HG03571 (cell line): Measurements from ENCODE around the gene PTCH2.

Experiments
- ATAC-seq: cut with Tn5 transposase; IDR thresholded peaks from one replicate; pipeline ENCODE4 v1.9.1; 2021; ENCODE audit not compliant: unreplicated experiment

The PTCH2 gene, protein sequence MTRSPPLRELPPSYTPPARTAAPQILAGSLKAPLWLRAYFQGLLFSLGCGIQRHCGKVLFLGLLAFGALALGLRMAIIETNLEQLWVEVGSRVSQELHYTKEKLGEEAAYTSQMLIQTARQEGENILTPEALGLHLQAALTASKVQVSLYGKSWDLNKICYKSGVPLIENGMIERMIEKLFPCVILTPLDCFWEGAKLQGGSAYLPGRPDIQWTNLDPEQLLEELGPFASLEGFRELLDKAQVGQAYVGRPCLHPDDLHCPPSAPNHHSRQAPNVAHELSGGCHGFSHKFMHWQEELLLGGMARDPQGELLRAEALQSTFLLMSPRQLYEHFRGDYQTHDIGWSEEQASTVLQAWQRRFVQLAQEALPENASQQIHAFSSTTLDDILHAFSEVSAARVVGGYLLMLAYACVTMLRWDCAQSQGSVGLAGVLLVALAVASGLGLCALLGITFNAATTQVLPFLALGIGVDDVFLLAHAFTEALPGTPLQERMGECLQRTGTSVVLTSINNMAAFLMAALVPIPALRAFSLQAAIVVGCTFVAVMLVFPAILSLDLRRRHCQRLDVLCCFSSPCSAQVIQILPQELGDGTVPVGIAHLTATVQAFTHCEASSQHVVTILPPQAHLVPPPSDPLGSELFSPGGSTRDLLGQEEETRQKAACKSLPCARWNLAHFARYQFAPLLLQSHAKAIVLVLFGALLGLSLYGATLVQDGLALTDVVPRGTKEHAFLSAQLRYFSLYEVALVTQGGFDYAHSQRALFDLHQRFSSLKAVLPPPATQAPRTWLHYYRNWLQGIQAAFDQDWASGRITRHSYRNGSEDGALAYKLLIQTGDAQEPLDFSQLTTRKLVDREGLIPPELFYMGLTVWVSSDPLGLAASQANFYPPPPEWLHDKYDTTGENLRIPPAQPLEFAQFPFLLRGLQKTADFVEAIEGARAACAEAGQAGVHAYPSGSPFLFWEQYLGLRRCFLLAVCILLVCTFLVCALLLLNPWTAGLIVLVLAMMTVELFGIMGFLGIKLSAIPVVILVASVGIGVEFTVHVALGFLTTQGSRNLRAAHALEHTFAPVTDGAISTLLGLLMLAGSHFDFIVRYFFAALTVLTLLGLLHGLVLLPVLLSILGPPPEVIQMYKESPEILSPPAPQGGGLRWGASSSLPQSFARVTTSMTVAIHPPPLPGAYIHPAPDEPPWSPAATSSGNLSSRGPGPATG

DNA sequence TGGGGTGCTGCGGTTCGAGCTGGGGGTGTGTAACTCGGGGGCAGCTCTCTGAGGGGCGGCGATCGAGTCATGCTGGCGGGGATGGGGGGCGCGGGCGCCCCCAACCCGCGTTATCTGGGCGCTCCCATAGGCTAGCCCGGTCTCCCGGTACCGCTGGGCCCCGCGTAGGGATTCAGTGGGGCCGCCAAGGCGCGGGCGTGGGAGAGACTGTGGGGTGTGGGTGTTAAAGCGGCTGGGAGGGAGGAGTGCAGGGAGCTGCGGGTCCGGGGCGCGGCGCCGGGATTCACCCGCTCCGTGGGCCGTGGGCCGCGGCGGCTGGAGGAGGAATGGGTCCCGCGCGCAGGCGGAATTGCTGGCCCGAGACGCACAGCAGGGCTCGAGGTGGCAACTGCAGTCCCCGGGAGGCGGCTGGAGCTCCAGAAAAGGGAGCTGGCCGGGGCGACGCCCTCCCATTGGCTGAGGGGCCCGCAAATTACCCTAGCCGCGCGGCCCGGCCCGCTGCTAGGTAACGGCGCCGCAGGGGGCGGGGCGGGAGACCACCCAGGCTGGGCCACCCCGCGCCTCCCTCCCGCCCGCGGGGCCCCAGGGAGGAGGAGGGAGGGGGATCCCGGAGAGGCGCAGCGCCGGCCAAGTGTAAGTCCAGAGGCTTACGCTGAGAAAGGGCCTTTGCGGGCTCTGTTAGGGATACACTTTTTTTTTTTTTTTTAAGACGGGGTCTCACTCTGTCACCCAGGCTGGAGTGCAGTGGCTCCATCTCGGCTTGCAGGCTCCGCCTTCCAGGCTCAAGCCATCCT lies at the start of gene PTCH2:
Gene PTCH2 (minus strand): TSS at position 392 of the 794 bp plus-strand sequence. CDS start 321 bp downstream, at position 71.
- no peak for ATAC-seq

DNA sequence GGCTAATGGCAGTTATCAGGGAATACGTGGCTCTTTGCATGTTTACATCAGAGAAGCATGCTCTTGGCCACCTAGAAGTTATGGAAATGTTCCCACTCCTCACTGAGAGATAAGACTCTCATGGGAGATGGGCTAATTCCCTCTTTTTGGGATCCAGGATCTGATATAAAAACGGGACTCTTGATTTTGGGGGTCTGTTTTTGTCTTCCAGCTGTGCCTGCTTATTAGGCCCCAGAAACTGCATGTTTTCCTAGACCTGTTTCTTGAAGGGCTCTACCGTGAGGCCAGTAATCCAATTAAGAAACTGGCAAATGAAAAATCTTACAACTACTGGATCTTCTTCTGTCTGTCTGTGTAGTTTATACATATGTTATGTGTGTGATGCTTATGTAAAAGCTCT lies 47.0 kb upstream of the PTCH2 start:
- ATAC-seq, result no peak

DNA sequence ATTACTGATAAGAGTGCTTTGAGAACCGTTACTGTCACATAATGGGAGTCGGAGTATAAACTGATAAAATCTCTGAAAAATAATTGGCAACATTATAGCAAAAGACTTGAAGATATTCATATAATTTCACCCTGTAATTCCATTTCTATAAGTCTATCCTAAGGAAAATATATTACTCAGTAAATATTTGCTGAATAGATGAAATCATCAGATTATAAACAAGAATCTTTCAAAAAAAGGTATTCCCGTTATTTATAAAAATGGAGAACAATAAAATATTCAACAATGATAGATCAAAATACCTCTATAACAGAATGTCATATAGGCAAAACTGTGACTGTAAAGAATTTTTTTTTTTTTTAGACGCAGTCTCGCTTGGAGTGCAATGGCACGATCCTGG lies 42.4 kb upstream of the PTCH2 start:
- no peak for ATAC-seq

DNA sequence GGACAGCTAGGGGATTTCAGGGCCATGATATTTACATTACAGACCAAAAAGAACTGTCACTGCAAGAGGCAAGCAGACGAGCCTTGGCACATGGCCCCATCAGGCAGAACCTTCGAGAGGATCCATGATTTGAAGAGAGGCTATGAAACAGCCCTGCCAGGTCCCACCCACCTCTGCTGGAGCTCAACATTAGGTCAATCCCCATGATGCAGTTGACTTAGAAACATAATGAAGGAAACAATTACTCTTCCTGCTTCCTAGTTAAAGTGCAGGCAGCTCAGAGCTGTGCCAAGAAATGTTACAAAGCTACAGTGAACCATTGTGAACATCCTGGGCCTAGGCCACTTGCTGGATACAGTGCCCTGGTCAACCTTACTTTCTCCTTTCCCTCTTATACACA lies 41.7 kb upstream of the PTCH2 start:
- no peak for ATAC-seq

DNA sequence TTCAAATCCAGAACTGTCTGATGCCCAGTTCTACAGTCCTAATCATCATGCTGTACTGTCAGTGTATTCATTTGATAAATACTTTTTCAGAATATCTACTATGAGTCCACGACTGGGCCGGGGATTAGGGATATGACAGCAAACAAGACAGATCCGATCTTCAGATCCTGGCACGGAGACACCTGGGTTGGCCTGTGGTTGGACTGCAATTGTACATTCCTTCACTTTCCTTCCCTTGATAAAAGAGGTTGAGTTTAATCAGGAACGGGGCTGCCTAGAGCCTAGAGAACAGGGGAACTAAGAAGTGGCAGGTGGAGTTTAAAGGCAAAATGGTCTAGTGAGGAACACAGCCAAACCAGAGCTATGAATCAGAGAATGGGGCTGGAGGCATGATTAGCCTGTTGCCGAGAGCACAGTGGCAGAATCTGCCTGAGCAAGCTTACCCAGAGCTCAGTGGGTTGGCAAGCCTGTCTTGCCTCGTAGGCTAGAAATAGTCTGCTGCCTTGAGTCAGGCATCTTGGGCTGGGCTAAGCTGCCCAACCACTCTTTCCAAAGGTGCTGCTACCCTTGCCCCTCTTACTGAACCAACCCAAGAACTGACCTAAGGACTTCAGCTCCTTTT lies 38.1 kb upstream of the PTCH2 start:
- ATAC-seq, result no peak

DNA sequence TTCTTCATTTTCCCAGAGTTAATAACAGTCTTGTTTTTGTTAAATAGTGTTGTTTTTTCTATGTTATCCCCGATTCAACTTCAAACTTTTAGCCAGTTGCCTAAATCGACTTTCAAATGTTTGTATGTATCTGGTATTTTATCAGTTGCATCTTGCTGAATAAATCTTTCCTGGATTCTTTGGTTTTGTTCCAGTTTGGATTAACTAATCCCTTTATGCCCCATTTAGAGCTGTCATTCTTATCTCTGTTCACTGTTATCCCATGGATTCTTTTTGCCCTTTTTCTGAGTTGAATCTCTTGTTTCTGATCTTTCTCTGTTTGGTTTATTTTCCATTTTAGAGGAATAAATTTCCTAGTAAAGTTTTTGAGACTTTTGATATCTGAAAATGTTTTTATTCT lies 31.1 kb upstream of the PTCH2 start:
- ATAC-seq, result no peak

DNA sequence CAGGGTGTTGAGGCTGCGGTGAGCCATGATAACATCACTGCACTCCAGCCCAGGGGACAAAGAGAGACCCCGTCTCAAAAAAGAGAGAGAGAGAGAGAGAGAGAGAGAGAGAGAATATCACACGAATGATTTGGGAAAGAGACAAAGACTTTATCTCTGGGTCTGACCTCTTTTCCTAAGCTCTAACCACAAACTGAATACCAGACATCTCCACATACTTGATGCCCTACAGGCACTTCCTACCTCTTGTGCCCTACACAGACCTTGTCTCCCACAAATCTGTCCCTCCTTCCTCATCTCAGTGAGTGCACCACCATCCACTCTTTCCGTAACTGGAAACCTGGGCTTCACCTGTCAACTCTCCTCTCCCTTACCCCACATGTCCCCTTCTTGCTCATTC lies 27.0 kb upstream of the PTCH2 start:
- no peak for ATAC-seq

DNA sequence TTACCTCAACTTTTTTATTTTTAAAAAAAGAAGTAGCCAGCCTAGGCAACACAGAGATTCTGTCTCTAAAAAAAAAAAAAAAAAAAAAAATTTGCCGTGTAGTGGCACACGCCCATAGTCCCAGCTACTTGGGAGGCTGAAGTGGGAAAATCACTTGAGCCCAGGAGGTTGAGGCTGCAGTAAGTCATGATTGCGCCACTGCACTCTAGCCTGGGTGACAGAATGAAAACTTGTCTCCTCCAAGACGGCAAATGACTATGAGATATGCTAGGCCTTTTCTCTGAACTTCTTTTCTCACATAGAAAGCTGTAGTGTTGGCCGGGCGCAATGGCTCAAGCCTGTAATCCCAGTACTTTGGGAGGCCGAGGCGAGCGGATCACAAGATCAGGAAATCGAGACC lies 24.7 kb upstream of the PTCH2 start:
- ATAC-seq, result no peak

DNA sequence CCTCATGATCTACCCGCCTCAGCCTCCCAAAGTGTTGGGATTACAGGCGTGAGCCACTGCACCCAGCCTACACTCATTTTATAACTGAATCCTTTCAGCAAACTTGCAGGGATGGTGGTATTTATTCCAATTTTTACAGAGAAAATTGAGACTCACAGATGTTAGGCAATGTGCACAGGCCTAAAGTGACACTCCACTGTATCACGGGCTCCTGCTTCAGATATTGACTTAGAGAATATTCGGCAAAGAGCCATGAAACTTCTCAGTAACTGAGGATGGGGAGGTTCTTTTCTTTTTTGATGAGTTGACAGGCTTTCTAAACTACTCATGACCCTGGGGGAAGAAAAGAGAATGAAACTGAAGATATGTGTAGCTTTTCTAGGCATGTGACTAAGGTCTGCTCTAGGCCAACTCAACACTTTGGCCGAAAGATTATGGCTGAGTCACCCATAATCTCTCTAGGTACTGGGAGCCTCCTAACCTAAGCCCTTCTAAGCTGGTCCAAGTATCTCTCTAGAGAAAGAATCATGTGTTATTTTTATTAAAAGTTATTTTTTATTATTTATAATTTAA lies 19.9 kb upstream of the PTCH2 start:
- ATAC-seq, result no peak

DNA sequence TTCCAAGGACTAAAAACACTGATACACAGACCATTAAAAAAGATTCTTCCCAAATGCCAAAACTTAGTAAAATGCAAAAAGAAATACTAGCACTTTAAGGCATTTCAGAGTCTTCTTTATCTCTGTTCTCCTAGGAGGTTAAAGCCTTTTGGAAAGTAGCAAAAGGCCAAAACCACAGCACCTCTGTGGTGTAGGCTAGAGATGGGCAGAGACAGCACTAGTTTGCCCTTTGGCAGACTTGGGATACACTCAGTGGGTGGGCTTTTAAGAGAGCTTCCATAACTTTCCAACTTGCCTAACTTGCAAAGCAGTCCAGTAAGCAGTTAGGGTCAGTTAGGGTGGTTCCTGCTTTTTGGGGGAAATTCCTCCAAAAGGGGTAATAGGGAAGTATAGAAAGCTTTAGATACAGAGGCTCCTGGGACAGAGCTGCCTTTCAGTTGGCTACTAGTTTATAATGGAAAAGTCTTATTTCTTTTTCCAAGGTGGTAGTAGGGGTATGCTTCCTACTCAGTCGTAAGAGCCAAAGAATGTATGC lies 17.9 kb upstream of the PTCH2 start:
- ATAC-seq, result no peak

DNA sequence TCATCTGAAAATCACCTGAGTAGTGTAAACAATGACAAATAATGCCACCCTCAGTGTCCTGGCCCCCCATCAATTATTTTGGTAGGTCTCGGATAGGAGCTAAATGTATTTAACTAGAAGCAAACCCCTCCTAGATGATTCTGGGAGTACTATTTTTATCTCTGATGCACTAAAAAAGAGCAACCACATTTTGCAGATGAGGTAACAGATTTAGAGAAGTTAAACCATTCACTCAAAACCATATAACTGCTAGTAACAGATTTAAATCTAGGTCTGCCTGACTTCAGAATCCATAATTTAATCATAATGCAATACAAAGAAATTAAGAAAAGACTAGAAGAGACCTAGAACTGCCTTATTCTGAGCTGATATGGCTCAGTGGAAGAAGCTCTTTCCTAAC lies 17.3 kb upstream of the PTCH2 start:
- no peak for ATAC-seq

DNA sequence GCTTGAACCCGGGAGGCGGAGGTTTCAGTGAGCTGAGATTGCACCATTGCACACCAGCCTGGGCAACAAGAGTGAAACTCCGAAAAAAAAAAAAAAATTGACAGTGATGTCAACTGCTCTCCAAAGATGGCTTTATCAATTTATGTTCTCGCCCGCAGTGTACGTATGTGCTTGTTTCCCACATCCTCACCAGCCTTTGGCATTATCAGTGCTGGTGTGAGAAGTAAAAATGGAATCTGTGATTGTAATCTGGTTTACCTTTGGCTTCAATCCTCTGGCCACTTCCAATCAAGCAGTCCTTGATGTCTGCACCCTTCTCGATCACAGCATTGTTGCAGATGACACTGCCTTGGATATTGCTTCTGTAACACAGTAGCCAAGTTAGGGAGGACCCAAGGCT lies 14.4 kb upstream of the PTCH2 start:
- ATAC-seq, result no peak

DNA sequence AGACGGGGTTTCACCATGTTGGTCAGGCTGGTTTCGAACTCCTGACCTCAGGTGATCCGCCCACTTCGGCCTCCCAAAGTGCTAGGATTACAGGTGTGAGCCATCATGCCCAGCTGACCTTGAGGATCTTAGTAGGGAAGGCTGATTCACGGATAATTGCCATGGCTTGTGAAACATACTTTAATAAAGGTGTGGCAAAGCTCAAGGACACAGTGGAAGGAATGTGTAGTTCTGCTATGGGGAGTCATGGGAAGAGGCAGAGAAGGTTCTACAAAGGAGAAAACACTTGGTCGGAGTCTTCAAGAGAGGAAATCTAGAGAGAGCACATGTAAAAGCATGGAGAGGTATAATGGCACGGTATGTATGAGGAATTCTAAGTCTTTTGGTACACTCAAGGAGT lies 12.7 kb upstream of the PTCH2 start:
- no peak for ATAC-seq

DNA sequence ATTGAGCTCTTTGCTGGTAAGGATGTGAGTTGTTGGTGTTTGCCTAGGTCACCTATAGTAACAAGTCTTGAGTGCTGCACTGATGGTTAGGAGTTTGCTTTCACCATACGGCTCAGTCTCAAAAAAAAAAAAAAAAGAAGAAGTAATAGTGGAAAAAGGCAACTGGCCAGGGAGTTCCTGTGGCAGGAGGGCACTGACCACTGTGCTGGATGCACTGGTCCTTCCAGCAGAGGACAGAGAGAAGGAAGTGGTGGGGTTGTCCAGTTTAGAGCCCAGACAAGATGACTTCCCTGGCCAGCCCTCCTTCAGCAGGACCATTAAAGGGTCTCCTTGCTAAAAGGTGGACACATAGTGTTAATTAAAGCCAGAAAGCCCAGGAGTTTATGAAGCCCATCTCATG lies 11.9 kb upstream of the PTCH2 start:
- ATAC-seq, result no peak

DNA sequence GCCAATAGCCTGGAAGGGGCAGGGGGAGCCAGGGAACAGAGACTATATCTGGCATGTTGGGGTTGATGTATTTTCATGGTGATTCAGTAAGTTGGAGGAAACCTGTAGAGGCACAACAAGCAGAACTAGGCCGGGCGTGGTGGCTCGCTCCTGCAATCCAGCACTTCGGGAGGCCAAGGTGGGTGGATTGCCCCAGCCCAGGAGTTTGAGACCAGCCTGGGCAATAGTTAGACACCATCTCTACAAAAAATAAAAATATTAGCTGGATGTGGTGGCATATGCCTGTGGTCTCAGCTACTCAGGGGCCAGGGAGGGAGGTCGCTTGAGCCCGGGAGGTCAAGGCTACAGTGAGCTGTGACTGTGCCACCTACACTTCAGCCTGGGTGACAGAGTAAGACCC lies 10.1 kb upstream of the PTCH2 start:
- ATAC-seq, result no peak

DNA sequence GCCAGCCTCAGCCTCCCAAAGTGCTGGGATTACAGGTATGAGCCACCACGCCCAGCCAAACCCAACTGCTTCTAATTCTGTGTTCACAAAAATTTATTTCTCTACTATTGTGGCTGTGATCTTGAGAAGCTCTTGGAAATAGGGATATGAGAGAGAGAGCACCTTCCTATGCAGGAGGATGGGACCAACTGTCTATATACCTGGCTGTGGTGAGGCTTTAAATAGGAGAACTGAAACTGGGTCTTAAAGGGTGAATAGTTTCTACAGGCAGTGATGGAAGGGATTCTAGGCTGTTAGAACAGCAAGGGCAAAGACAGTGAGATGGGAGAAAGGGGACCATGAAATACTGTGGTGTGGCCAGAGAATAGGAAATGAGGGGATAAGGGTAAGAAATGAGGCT lies 8.3 kb upstream of the PTCH2 start:
- ATAC-seq, result no peak

DNA sequence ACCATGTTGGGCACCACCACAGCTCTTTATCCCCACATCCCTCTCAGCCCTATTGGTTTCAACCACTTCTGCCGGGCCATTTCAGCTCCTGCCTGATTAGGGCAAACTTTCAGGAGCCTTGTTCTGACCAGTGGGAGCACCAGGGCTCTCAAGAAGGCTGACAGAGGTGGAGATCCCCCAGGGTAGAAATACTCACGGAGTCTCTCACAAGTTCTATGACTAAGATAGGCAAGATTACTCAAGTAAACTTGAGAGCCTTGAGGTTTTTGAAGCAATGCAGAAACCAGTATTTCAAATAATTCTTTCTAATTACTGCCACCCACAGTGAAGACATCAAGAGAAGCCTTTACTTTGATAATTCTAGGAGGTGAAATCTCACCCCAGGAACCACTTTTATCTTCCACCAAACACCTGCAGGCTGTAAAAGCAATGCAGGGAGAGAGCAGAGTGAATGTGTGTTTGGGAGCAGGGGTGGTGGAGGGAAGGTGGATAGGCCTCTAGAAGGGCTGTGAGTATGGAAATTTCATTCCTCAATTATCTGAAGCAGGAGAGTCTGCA lies 6.6 kb upstream of the PTCH2 start:
- ATAC-seq, result no peak

DNA sequence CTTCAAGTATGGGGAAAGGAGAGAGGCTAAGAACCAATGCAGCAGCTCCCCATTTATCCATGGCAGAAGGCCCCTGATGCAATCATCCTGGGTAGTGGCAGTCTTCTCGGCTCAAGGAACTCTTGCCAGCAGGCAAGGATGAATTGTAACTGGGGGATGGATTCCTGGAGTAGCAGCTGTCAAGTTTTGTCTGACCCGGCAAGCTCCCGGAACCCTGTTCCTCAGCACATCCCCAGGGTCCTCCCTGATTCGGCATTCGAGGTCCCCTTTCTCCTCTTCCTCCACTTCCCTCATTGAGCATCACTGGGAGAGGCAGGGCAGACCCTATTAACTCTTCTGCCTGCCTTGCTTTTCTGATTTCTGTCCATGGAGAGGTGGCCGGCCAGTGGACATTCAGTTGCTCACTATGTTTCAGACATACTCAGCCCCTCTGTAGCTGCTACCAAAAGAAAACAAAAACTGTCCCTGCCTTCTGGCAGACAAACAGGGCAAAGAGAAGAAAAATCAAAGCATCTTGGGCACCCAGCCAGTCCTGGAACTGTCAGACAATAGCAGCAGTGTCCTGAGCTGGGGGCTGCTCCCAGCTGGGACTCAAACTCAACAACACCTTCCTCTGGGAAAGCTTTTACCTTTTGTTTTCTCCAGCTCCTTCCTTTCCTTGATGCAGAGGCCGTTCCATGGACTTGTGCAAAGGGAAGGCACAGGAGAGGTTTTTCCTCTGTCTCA lies 5.6 kb upstream of the PTCH2 start:
- ATAC-seq, result no peak

DNA sequence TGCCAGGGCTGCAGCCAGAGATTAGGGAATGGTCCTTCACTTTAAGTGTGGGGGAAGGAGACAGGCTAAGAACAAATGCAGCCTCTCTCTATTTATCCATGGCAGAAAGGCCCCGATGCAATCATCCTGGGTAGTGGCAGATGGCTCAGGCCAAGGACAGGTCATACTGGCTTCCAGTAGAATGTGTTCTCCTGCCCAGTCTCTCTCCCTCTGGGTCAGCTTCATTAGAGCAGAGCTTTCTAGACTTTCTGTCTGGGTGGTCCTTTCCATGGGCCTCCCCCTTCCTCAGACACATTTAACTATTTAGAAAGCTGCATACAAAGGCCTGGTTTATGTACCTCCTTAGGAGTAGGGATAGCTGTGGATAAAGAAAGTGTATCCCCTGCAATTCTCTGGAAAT lies 4.8 kb upstream of the PTCH2 start:
- ATAC-seq, result no peak
